ENCODE results near the gene TNKS2. TPM values are rescaled to one million over a fixed set of nuclear protein-coding genes. Genes with fewer than 3 reads are reported as not detected.

The TNKS2 gene
- total RNA-seq, 2 donors from 2014 or later, result 22.5 to 31.7 TPM

- ATAC-seq, result no peak
- Mint-ChIP-seq H3K4me3 (no peak overlapping the region), H3K27me3 (no peaks in the 10 kb centered on the region), H3K4me1 (ENCODE audit: low read depth in 2 of 2) (no peaks in the 10 kb centered on the region), H3K9me3 (no peaks in the 10 kb centered on the region), H3K27ac (no peak overlapping the region), H3K36me3 (peaks cover 15% of the 10 kb centered on the region)
- DNase-seq (ENCODE audit: low spot score), result no peak
These were observed 65.9 kb downstream of the TNKS2 start for GRCh38 chr10:91864099-91864498.

DNA sequence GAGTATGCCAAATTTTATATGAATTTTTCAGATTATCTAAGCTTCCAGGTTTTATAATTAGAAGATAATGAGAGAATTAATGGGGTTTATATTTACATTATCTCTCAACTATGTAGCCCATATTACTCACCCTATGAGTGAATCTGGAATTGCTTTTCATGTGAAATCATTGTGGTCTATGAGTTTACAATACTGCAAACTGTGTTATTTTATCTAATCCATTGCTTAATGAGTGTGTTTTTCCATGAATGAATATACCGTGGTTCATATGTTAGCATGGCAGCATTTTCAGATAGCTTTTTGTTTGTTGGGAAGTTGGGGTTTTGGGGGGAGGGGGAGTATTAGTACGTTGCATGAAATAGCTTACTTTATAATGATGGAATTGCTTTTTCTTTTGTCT, 66.5 kb downstream of the TNKS2 start:
- peaks cover 15% of the 10 kb centered on the region for H3K36me3 Mint-ChIP-seq

DNA sequence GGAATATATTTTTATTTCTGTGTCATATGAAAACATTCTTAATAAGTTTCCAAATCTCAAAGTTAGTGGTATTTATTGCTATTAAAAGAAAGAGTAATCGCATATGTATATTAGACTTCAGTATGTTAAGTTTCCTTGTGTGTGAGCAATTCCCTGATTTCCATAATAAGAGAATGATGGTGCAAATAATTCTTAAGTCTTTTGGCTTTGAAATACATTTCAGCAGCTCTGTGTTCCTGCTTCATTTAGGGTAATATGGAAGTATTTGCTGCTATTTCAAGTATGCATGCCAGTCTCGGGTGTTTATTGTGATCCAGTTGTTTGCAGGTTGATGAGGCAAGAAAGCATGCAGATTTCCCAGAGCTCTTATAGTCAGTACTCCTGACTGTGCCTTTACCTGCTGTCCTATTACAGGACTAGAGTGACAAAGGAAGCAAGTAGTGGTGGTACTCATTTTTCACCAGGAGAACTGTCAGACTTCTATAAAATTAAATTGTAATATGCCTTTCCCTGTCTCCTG, 67.4 kb downstream of the TNKS2 start:
- DNase-seq (ENCODE audit: low spot score) (no peak), ATAC-seq (no peak)
- no peaks in the 10 kb centered on the region for H3K9me3 Mint-ChIP-seq
- no peaks in the 10 kb centered on the region for H3K27me3 Mint-ChIP-seq
- H3K27ac Mint-ChIP-seq, result no peak overlapping the region
- H3K4me1 Mint-ChIP-seq (ENCODE audit: low read depth in 2 of 2), result no peaks in the 10 kb centered on the region
- peaks cover 15% of the 10 kb centered on the region for H3K36me3 Mint-ChIP-seq
- H3K4me3 Mint-ChIP-seq, result no peak overlapping the region

More for the DNA sequence above, 66.5 kb downstream of the TNKS2 start:
- Mint-ChIP-seq H3K4me1 (ENCODE audit: low read depth in 2 of 2) (no peaks in the 10 kb centered on the region), H3K9me3 (no peaks in the 10 kb centered on the region), H3K4me3 (no peak overlapping the region), H3K27me3 (no peaks in the 10 kb centered on the region), H3K27ac (no peak overlapping the region)
- ATAC-seq, result no peak
- DNase-seq (ENCODE audit: low spot score), result no peak

DNA sequence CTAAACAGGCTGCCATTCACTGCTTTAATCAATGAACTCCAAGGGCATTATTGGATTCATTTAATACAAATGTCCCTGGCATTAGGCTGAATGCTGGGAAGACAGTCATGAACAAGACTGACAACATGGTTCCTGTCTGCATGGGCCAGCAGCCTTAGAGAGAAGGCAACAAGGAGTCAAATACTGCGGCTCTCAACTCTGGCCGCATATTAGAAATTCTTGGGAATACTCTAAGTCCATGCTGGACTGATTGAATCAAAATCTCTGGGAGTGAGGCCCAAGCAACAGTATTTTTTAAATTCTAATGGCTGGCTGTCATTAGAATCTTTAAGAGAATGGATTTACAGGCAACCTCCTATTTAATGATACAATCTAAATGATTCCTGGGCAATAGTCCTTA, 76.9 kb downstream of the TNKS2 start:
- Mint-ChIP-seq H3K4me3 (no peak overlapping the region), H3K4me1 (ENCODE audit: low read depth in 2 of 2) (no peaks in the 10 kb centered on the region), H3K9me3 (no peaks in the 10 kb centered on the region), H3K27ac (no peak overlapping the region), H3K27me3 (no peaks in the 10 kb centered on the region), H3K36me3 (no peaks in the 10 kb centered on the region)
- ATAC-seq (no peak), DNase-seq (ENCODE audit: low spot score) (no peak)

DNA sequence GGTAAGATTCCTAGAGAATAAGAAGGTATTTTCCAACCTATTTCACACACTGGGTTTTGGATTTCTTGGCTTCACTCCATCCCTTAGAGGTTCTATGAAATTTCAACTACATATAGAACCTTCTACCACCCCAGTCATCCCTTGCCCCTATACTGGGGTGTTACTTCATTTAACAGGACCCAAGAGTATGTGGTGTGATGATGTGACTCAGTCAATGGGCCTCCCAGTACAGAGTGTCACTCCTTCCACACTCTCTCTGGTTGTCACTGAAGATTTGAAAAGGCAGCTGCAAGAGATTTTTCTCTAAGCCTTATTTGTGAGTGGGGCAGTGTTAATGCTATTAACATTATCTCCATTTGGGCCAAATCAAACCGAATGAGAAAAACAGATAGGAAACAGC, 77.6 kb downstream of the TNKS2 start:
- H3K9me3 Mint-ChIP-seq, result no peaks in the 10 kb centered on the region
- no peaks in the 10 kb centered on the region for H3K36me3 Mint-ChIP-seq
- no peak overlapping the region for H3K27ac Mint-ChIP-seq
- no peaks in the 10 kb centered on the region for H3K4me1 Mint-ChIP-seq (ENCODE audit: low read depth in 2 of 2)
- H3K27me3 Mint-ChIP-seq, result no peaks in the 10 kb centered on the region
- no peak overlapping the region for H3K4me3 Mint-ChIP-seq
- ATAC-seq, result peak in 1 of 2 donors; percentile 51
- no peak for DNase-seq (ENCODE audit: low spot score)

GRCh38 chr10:91879515-91880170, 81.4 kb downstream of the TNKS2 start:
- Mint-ChIP-seq H3K36me3 (no peaks in the 10 kb centered on the region), H3K27ac (no peak overlapping the region), H3K9me3 (no peaks in the 10 kb centered on the region), H3K4me1 (ENCODE audit: low read depth in 2 of 2) (no peaks in the 10 kb centered on the region), H3K27me3 (peaks cover 0 to 3% of the 10 kb centered on the region in 2 donors), H3K4me3 (no peak overlapping the region)
- no peak for DNase-seq (ENCODE audit: low spot score)
- no peak for ATAC-seq

GRCh38 chr10:91880310-91880709, 82.1 kb downstream of the TNKS2 start:
- no peak overlapping the region for H3K27ac Mint-ChIP-seq
- H3K9me3 Mint-ChIP-seq, result no peaks in the 10 kb centered on the region
- H3K27me3 Mint-ChIP-seq, result peaks cover 4 to 5% of the 10 kb centered on the region in 2 donors
- H3K4me3 Mint-ChIP-seq, result no peak overlapping the region
- no peaks in the 10 kb centered on the region for H3K4me1 Mint-ChIP-seq (ENCODE audit: low read depth in 2 of 2)
- no peak for ATAC-seq
- DNase-seq (ENCODE audit: low spot score), result no peak
- H3K36me3 Mint-ChIP-seq, result no peaks in the 10 kb centered on the region

DNA sequence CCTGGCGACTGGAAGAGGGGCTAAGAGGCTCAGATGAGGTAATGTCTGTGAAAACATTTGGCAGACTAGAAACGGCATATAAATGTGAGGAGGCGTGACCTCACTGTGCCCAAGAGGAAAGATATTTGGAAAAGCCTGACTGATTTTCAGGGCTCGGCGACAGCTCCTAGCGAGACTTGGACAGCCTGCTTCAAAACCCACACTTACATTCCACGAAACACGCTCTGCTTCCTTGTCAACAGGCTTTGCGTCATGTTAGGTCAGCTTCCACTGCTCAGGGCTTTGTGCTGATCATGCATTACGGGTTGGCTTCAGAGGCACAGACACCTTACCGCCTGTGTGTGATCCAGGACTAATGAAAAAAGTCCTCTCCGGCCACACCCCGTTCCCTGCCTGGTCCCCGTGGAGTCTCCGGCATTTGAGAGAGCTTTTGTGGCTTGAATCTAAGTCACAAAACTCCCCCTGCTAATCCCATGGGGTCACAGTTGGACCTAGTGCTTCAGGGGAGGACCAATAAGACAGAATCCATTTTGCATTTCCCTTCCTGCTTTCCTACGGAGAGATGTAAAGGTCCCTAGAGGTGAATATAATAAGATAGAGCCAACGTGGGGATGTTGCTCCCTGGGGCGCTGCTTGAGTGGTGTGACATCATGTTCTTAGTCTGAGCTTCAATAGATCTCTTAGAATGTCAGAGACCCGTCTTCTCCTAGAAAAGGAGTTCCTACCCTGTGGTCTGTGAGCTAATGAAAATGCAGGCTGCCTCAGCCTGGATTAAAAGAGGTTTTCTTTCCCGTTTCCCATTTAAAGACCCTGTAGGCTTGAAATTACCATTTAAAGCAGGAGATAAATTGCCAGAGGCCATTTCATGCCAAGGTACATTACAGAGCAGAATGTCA, 85.6 kb downstream of the TNKS2 start:
- Mint-ChIP-seq H3K4me3 (no peak overlapping the region), H3K27ac (no peak overlapping the region), H3K36me3 (no peaks in the 10 kb centered on the region), H3K27me3 (peaks cover 12 to 16% of the 10 kb centered on the region in 2 donors), H3K4me1 (ENCODE audit: low read depth in 2 of 2) (peaks cover 7 to 8% of the 10 kb centered on the region in 2 donors), H3K9me3 (no peaks in the 10 kb centered on the region)
- ATAC-seq (no peak), DNase-seq (ENCODE audit: low spot score) (no peak)

GRCh38 chr10:91884536-91884935, 86.3 kb downstream of the TNKS2 start:
- H3K4me3 Mint-ChIP-seq, result no peak overlapping the region
- ATAC-seq (no peak), DNase-seq (ENCODE audit: low spot score) (no peak)
- peaks cover 7 to 8% of the 10 kb centered on the region in 2 donors for H3K4me1 Mint-ChIP-seq (ENCODE audit: low read depth in 2 of 2)
- peaks cover 4% of the 10 kb centered on the region for H3K36me3 Mint-ChIP-seq
- H3K27me3 Mint-ChIP-seq, result peaks cover 15 to 22% of the 10 kb centered on the region in 2 donors
- H3K27ac Mint-ChIP-seq, result no peak overlapping the region
- no peaks in the 10 kb centered on the region for H3K9me3 Mint-ChIP-seq

GRCh38 chr10:91885362-91886079, 87.3 kb downstream of the TNKS2 start:
- H3K27me3 Mint-ChIP-seq, result peaks cover 21 to 29% of the 10 kb centered on the region in 2 donors
- peaks cover 7 to 8% of the 10 kb centered on the region in 2 donors for H3K4me1 Mint-ChIP-seq (ENCODE audit: low read depth in 2 of 2)
- peaks cover 6% of the 10 kb centered on the region for H3K36me3 Mint-ChIP-seq
- H3K27ac Mint-ChIP-seq, result no peak overlapping the region
- DNase-seq (ENCODE audit: low spot score) (no peak), ATAC-seq (no peak)
- H3K9me3 Mint-ChIP-seq, result no peaks in the 10 kb centered on the region
- no peak overlapping the region for H3K4me3 Mint-ChIP-seq

- Mint-ChIP-seq H3K9me3 (no peaks in the 10 kb centered on the region), H3K36me3 (peaks cover 6% of the 10 kb centered on the region), H3K27me3 (peaks cover 21 to 33% of the 10 kb centered on the region in 2 donors), H3K4me3 (peak overlapping the region; percentile 97), H3K4me1 (ENCODE audit: low read depth in 2 of 2) (peaks cover 7 to 8% of the 10 kb centered on the region in 2 donors), H3K27ac (no peak overlapping the region)
- ATAC-seq, result no peak
- no peak for DNase-seq (ENCODE audit: low spot score)
These were observed 88.7 kb downstream of the TNKS2 start for GRCh38 chr10:91886954-91887271.

GRCh38 chr10:91887272-91888076, 89.2 kb downstream of the TNKS2 start:
- ATAC-seq (peak; percentile 77), DNase-seq (ENCODE audit: low spot score) (no peak)
- Mint-ChIP-seq H3K4me1 (ENCODE audit: low read depth in 2 of 2) (peaks cover 7 to 8% of the 10 kb centered on the region in 2 donors), H3K27me3 (peaks cover 21 to 33% of the 10 kb centered on the region in 2 donors), H3K4me3 (peak overlapping the region; percentile 97), H3K36me3 (peaks cover 6% of the 10 kb centered on the region), H3K27ac (peak overlapping the region; percentile 26 to 52), H3K9me3 (no peaks in the 10 kb centered on the region)

All from natural killer cell treated with Interleukin-12 subunit alpha and Interleukin-12 subunit beta and Interleukin-15 and Interleukin-18, amount 100 ng/mL, for 72 hours (primary cell).